ENCODE measurements around the gene LDB2. TPM values are rescaled to one million over a fixed set of nuclear protein-coding genes. Genes with fewer than 3 reads are reported as not detected.

The LDB2 gene
- total and polyA plus RNA-seq, 2 of the 8 experiments (the other 6 are each of a cell fraction or from before 2014, with no cell fraction given), result 57.0 to 140 TPM

GRCh38 chr4:16726368-16727050 is 171.9 kb downstream of the LDB2 start:
- Histone ChIP-seq H3K23ac (ENCODE audit: insufficient read length) (no peak overlapping the region), H3K4me2 (ENCODE audit: insufficient read depth in 1 of 2, low read depth in 2 of 2, low read length in 2 of 2) (no peak overlapping the region), H3K23me2 (ENCODE audit: low read depth, low read length) (no peaks in the 10 kb centered on the region), H2BK15ac (ENCODE audit: low read length) (no peak overlapping the region), H4K8ac (ENCODE audit: extremely low read depth, insufficient read depth, low read length) (no peak overlapping the region), H2BK120ac (replicated peaks; ENCODE audit: low read depth, low read length) (no peak overlapping the region), H4K5ac (ENCODE audit: insufficient read length, low read depth, low read length) (no peak overlapping the region), H2AFZ (ENCODE audit: low read length) (no peak overlapping the region), H3K56ac (replicated peaks; ENCODE audit: insufficient read length, low read depth, low read length) (no peak overlapping the region), H2BK20ac (ENCODE audit: low read length) (no peak overlapping the region), H2BK5ac (ENCODE audit: low read depth, low read length) (no peak overlapping the region), H4K91ac (replicated peaks; ENCODE audit: insufficient read length, low read length) (no peak overlapping the region), H3K27me3 (replicated peaks in 1 of 4; ENCODE audit: control insufficient read depth in 3 of 4, extremely low read depth in 1 of 4, insufficient read depth in 3 of 4, low read length in 3 of 4) (no peaks in the 10 kb centered on the region), H3K27ac (ENCODE audit: low read depth, low read length) (no peak overlapping the region), H3K79me2 (ENCODE audit: control insufficient read depth in 1 of 2, insufficient read depth in 2 of 2, low read length in 2 of 2) (no peaks in the 10 kb centered on the region; a peak in 1 of 4 replicates), H4K20me1 (replicated peaks in 1 of 2; ENCODE audit: control insufficient read depth in 1 of 2, insufficient read depth in 2 of 2, low read length in 2 of 2) (no peaks in the 10 kb centered on the region), H3K18ac (ENCODE audit: extremely low read depth, low read length) (no peak overlapping the region), H2AK5ac (ENCODE audit: low read depth, low read length) (no peak overlapping the region), H3K4ac (replicated peaks; ENCODE audit: insufficient read length, low read depth, low read length) (no peak overlapping the region), H3K36me3 (ENCODE audit: control insufficient read depth in 2 of 4, insufficient read depth in 4 of 4, low read length in 3 of 4) (no peaks in the 10 kb centered on the region), H3K9me3 (ENCODE audit: insufficient read depth in 2 of 2, low read depth in 1 of 2, low read length in 1 of 2) (no peaks in the 10 kb centered on the region), H3K14ac (ENCODE audit: insufficient read length) (no peak overlapping the region), H3K4me3 (ENCODE audit: extremely low read depth in 1 of 4, insufficient read depth in 2 of 4, low read depth in 3 of 4, low read length in 4 of 4) (no peak overlapping the region), H3K79me1 (ENCODE audit: low read depth, low read length) (no peaks in the 10 kb centered on the region), H3K4me1 (replicated peaks in 1 of 4; ENCODE audit: control insufficient read depth in 3 of 4, insufficient read depth in 4 of 4, low read length in 3 of 4) (peaks cover 3 to 6% (median 5%) of the 10 kb centered on the region in 4 experiments; a peak in 4 of 7 replicates), H3K9ac (replicated peaks in 1 of 4; ENCODE audit: extremely low read depth in 1 of 4, low read depth in 3 of 4, low read length in 3 of 4) (no peak overlapping the region), H2BK12ac (ENCODE audit: low read depth, low read length) (no peak overlapping the region)
- no peak for FAIRE-seq
- WGBS, 2 experiments (ENCODE audit: extremely low coverage in 1 of 2, insufficient coverage in 1 of 2, insufficient read length in 1 of 2, insufficient replicate concordance in 2 of 2, low coverage in 1 of 2, low lambda C conversion rate in 2 of 2, missing lambda C conversion rate in 1 of 2), result 90% methylated on average over 8 of the region's 8 CpGs; no CpG with 5 or more reads in 1 of the 2 experiments
- no peak for TF ChIP-seq CBX5 (IDR thresholded peaks at IDR 0.05; ENCODE audit: low read depth, low read length)
- no peak for TF ChIP-seq EP300 (IDR thresholded peaks at IDR 0.05; ENCODE audit: borderline replicate concordance in 1 of 2, low read depth in 2 of 2, low read length in 2 of 2)
- TF ChIP-seq JUN (IDR thresholded peaks at IDR 0.05; ENCODE audit: low read depth, low read length), result no peak
- no peak for TF ChIP-seq BCL11A (IDR thresholded peaks at IDR 0.05; ENCODE audit: low read depth in 2 of 2, low read length in 2 of 2)
- CTCF ChIA-PET (ENCODE audit: partially characterized antibody), result interaction anchor here (1.3 to 1.4 kb wide), 2 partner anchors 38 to 98 kb away, joined by 3 to 4 read pairs; no protein-coding TSS in a partner anchor
- POLR2A ChIA-PET (ENCODE audit: partially characterized antibody), result no interaction called here
- no peak for DNase-seq (ENCODE audit: low read depth in 1 of 2, low spot score in 2 of 2)

All from H1 (cell line).